ENCODE measurements around the gene MAG.

MAG gene

DNA sequence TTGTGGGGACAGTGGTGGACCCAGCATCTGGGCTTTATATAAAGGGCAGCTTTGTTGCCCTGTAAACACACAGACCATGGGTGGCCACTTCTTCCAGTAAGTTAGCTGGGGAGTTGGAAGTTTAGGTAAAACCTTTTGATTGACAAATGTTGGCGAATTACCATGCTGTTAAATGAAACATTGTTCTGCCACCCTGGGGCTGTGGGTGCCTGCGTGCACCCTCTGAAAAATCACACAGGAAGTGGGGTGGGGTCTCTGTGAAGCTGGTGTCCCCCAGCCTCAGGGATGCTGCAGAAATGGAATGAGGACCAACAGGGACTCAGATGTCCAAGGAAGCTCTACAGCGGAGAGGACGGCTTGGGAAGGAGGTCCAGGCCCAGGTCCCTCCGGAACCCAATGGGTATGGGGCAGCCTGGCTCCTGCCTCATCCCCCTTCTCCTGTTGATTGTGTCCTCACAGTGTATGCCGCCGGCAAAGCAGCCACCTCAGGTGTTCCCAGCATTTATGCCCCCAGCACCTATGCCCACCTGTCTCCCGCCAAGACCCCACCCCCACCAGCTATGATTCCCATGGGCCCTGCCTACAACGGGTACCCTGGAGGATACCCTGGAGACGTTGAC lies 26.0 kb upstream of the MAG start:
- no peak for DNase-seq

DNA sequence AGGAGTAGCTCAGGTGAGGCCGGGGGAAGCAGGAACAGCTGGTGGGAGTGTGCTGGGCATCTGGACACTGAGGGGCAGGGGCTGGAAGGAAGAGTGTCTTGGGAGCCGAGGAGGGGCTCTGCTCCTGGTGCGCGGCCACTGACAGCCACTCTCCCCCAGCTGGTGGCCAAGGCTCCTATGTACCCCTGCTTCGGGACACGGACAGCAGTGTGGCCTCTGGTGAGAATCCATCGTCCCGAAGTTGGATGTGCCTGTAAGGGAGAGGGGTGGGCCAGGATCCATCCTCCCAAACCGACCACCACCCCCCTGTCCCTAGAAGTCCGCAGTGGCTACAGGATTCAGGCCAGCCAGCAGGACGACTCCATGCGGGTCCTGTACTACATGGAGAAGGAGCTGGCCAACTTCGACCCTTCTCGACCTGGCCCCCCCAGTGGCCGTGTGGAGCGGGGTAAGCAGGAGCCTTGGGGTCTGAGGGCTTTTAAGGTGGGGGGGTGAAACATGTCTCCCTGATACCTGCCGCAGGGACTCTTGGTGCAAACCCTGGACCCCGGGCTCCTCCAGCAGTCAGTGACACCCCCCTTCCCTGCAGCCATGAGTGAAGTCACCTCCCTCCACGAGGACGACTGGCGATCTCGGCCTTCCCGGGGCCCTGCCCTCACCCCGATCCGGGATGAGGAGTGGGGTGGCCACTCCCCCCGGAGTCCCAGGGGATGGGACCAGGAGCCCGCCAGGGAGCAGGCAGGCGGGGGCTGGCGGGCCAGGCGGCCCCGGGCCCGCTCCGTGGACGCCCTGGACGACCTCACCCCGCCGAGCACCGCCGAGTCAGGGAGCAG lies 25.2 kb upstream of the MAG start:
- DNase-seq, result no peak

GRCh38 chr19:35267353-35267817 lies 24.6 kb upstream of the MAG start:
- peak; percentile 45 for DNase-seq

DNA sequence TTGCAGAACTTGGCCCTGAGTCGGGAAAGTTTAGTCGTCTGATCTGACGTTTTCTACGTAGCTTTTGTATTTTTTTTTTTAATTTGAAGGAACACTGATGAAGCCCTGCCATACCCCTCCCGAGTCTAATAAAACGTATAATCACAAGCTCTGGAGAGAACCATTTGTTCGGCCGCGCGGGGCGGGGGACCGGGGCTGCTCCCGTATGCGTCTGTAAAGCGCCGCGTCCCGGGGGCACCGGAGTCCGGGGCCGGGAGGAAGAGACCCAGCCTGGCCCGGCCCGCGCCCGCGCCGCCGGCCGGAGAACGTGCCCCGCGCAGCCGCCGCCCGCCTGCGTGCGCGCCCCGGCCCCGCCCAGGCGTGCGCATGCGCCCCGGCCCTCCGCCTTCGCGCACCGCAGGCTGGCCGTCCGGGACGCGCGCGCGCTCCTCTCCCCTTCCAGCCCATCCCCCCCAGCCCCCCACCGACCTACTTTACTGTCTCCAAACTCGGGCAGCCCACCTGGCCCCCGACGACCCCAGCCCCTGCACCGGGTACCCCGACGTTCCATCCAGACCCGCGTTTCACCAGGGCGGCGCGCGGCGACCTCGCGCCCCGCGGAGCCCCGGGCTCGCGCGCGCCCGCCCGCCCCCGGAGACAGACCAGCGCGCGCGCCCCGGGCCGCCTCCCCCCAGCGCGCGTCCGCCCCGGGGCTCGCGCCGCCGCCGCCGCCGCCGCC lies 24.0 kb upstream of the MAG start:
- DNase-seq, result peak; percentile 78

GRCh38 chr19:35268536-35269437 lies 23.2 kb upstream of the MAG start, which contains the start of gene USF2:
USF2 (plus strand) TSS chr19:35268962; CDS start chr19:35269102, 140 bp downstream.
- DNase-seq, result peak; percentile 81

DNA sequence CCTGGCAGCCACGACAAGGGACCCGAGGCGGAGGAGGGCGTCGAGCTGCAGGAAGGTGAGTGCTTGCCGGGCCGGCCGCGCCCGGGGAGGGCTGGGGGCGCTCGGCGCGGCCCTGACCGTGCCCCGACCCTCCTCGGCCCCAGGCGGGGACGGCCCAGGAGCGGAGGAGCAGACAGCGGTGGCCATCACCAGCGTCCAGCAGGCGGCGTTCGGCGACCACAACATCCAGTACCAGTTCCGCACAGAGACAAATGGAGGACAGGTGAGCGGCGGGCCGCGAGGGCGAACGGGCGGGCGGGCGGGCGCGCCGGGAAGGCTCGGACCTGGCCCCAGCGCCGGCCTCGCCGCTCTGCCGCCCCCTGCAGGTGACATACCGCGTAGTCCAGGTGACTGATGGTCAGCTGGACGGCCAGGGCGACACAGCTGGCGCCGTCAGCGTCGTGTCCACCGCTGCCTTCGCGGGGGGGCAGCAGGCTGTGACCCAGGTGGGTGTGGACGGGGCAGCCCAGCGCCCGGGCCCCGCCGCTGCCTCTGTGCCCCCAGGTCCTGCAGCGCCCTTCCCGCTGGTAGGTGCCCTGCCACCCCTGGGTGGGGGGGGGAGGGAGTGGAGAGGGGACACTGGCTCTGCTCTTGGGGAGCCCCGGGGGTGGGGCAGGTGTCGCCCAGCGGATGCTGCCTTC lies 22.4 kb upstream of the MAG start:
- DNase-seq, result peak; percentile 83

DNA sequence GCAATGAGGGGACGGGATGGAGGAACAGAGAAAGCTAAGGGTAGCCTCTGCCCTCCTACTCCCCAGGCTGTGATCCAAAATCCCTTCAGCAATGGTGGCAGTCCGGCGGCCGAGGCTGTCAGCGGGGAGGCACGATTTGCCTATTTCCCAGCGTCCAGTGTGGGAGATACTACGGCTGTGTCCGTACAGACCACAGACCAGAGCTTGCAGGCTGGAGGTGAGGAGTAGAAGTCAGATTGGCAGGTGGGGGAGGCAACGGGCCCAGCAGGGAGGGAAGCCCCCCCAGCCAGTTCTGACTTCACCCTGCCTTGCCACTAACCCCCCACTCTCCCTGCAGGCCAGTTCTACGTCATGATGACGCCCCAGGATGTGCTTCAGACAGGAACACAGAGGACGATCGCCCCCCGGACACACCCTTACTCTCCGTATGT lies 21.6 kb upstream of the MAG start:
- DNase-seq, result no peak

DNA sequence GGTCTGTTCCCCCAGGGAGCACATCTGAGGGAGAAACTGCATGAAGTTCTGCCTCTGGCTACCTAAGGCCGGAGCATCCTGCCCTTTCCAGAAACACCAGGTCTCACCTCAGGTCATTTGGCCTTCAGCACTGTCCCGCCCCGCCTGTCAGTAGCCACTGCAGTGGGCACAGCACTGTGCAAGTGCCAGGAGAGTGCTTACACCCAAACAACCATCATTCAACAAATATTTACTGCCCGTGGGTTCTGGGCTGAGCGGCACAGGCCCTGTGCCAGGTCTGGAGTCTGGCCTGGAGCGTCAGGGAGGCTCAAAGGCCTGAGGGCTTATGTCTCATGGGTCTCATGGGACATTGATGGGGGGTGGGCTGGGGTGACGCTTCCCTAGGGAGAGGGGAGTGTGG lies 20.4 kb upstream of the MAG start:
- DNase-seq, result no peak

DNA sequence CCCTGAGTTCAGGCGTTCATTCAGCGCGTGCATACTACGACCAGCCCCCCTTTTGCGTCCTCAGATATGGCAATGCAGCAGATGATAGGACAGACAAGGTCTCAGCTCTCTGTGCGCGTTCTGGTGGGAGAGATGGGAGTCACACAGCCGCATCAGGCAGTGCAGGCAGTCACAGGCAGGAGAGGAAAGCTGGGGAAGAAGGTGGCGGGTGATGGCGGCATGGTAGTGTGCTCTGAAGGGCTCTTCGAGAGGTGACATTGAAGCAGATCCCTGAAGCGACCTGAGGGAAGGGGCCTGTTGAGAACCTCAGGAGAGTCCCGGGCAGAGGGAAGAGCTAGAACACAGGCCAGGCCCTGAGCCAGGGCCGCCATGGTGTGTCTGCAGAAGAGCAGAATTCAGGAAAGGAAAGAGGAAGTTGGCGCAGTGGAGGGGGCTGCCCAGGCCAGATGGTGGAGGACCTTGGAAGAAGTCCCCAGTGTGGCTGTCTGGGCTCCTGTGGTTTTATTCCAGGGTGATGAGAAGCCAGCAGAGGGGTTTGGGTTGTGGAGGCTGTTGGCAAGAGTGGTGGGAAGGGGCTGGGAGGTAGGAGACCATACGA lies 19.7 kb upstream of the MAG start:
- no peak for DNase-seq

DNA sequence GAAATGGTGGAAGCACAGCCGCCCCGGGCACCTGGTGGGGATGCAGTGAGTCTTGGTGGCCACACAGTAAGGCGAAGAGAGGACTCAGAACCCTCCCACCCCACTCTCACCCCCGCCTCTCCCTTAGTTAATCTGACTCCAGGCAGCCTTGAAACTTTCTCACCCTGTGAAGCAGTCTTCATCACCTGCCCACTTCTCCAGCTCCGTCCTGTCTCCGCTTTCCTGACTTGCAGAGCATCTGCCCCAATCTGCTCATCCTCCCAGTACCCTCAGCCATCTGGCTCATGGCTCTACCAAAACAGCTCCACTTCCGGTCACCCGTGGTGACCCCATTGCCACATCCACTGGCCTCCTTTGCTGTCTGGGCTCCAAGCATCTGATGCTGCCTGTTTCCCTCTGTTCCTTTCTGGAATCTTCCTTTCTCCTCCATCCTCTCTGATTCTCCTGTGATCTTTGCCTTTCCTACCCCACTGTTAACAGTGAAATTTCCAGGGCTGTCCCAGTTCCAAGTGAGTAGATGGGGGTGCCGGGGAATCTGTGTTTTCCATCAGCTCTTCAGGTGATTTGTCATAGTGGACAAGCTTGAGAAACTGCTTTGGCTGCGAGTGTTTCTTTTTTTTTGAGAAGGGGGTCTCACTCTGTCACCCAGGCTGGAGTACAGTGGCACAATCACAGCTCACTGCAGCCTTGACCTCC lies 18.9 kb upstream of the MAG start:
- DNase-seq, result no peak

DNA sequence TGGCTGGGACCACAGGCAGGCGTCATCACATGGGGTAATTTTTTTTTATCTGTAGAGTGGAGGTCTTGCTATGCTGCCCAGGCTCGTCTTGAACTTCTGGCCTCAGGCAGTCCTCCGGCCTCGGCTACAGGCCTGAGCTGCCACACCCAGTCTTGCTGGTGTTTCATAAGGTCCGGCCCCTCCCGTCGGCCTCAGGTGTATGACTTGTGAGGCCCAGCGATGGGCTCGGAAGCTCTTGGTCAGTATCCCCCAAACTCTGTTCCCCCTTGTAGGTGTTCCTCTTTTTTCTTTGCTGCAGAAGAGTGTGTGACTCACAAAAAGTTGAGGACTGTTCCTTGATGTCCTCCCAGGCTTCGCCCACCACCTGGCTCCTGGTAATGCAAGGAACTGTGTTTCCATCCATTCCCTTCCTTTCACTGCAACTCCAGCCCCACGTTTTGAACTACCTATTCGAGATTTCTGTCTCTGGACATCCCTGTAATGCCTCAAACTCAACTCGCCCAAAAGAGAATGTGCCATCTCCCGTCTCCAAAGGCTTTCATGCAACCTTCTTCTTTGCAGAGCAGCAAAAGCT lies 18.2 kb upstream of the MAG start:
- DNase-seq, result no peak

DNA sequence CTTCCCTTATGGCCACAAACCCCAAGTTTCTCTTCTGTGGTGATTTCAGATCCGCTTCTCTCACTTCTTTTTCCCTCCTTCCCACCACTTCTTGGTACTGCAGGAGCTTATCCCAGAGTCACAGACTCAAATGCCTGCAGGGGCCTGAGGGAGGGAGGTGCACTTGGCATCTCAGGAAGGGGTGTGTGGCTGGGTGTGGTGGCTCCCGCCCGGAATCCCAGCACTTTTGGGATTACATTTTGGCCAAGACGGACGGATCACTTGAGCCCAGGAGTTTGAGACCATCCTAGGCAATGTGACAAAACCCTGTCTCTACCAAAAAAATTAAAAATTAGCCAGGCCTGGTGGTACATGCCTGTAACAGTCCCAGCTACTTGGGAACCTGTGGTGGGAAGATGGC lies 17.6 kb upstream of the MAG start:
- DNase-seq, result no peak

DNA sequence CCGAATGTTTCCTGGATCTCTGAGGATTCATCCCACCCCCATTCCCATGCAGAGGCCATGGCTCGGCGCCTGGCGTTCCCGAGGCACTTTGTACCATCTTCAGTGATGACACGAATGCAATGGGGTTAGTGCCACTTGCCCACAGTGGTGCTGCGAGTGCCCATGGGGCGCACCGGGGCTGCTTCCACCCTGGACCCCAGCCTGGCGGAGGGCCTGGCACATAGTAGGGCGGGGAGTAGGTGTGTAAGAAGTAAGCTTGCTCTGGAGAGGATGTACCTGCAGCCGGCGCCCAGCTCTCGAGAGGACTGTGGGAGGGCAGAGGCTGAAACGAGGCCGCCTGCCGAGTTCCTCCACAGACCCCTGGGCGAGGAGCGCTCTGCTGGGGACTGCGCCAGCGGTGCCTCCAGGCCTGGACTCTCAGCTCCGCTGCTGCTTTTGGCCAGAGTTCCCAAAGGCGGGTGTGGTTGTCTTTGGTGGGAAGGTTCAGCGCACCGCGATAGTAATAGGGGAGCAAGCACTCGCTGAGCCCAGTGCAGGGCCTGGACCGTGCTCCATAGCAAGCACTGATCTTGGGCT lies 15.2 kb upstream of the MAG start:
- no peak for DNase-seq

DNA sequence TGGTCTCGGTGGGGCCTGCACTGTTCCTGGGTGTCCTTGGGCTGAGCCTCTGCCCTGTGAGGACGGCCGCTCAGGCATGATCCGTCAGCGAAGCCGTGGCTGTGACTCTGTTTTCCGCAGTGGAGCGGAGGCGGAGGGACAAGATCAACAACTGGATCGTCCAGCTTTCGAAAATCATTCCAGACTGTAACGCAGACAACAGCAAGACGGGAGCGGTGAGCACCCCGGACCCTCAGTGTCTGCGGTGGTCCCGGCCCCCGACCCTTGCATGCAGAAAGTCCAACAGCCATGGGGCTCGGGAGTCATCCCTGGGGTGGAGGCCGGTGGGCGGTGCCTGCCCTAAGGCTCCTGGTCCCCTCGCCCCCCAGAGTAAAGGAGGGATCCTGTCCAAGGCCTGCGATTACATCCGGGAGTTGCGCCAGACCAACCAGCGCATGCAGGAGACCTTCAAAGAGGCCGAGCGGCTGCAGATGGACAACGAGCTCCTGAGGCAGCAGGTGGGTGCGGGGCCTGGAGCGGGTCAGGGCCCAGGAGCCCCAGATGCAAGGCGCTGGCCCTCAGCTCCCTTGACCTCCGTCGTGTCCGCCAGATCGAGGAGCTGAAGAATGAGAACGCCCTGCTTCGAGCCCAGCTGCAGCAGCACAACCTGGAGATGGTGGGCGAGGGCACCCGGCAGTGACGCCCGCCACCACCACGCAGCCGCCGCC lies 13.2 kb upstream of the MAG start:
- no peak for DNase-seq

- no peak for DNase-seq
These were observed 12.6 kb upstream of the MAG start for GRCh38 chr19:35279374-35279773.

DNA sequence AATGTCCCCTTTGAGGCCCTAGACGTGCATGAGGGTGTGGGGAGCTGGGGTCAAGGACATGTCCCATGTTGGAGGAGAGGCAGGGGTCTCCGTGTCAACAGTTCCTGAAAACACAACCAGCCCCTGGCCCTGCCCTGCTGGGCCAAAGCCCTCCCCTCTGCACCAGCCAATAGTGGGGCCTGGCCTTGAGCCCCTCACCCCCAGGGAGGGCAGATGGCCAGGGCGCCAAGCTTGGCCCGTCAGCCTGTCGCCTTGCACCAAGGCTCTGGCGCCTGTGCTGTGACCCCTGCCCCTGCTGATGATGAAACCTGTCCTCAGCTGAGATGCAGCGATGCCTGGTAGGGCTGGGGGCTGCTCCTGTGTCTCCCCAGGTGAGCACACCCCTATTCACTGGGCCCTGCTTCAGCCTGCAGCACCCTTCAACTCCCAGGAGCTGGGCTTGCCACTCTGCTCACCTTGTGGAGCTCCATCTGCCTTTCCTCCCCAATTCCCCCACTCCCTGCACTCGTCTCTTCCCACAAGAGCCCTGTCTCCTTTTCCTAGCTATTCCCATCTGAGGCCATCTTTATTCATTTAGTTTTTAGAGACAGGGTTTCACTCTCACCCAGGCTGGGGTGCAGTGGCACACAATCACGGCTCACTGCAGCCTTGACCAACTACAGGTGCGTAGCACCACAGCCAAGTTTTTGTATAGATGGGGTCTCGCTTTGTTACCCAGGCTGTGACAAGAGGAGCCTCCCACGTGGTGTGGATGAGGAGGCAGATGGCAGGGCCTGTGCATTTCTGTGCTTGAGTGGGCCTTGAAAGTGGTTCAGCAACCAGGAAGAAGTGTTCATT lies 11.8 kb upstream of the MAG start:
- DNase-seq, result no peak

GRCh38 chr19:35281303-35281702 lies 10.7 kb upstream of the MAG start:
- no peak for DNase-seq

Measured in activated CD4-positive, alpha-beta T cell treated with anti-CD3 and anti-CD28 coated beads for 48 hours (primary cell).